Stimulated activated CD4-positive, alpha-beta T cell treated with anti-CD3 and anti-CD28 coated beads, Interleukin-4, amount 100 ng/mL, for 1 hour (primary cell): ENCODE measurements around the gene FAM227B.
A peak's percentile ranks its signal among the peaks of the same experiment; 100 is the strongest.
"Not testable (repeated sequence)": the region's sequence is repeated elsewhere in the genome, so short reads cannot be mapped to it uniquely, and the experiment has no call there.

ENCODE experiments used
- DNase-seq: peaks from one replicate; pipeline ENCODE4 v3.0.0-alpha.2; 2020

The FAM227B gene

GRCh38 chr15:49490966-49491365, 129.7 kb downstream of the FAM227B start:
- DNase-seq: no peak

GRCh38 chr15:49485401-49485800, 135.2 kb downstream of the FAM227B start:
- DNase-seq: not testable (repeated sequence)

- DNase-seq: not testable (repeated sequence)
Measured at GRCh38 chr15:49478982-49479381, 141.6 kb downstream of the FAM227B start.

GRCh38 chr15:49478021-49478420, 142.6 kb downstream of the FAM227B start:
- not testable (repeated sequence) for DNase-seq

- no peak for DNase-seq
Measured at GRCh38 chr15:49473031-49473430, 147.6 kb downstream of the FAM227B start.

GRCh38 chr15:49472338-49472737, 148.3 kb downstream of the FAM227B start:
- DNase-seq: no peak

- no peak for DNase-seq
Measured at GRCh38 chr15:49471733-49472132, 148.9 kb downstream of the FAM227B start.

GRCh38 chr15:49471248-49471647, 149.4 kb downstream of the FAM227B start:
- peak; percentile 33 for DNase-seq

GRCh38 chr15:49468481-49468839, 152.2 kb downstream of the FAM227B start:
- no peak for DNase-seq

- no peak for DNase-seq
Measured at GRCh38 chr15:49467746-49468480, 152.7 kb downstream of the FAM227B start.

GRCh38 chr15:49466119-49466518, 154.5 kb downstream of the FAM227B start:
- DNase-seq: no peak

GRCh38 chr15:49464522-49464921, 156.1 kb downstream of the FAM227B start:
- no peak for DNase-seq

- DNase-seq: no peak
Measured at GRCh38 chr15:49462232-49462844, 158.3 kb downstream of the FAM227B start.

- DNase-seq: no peak
Measured at GRCh38 chr15:49460411-49460941, 160.1 kb downstream of the FAM227B start.

- no peak for DNase-seq
Measured at GRCh38 chr15:49458145-49458544, 162.5 kb downstream of the FAM227B start.

- DNase-seq: no peak
Measured at GRCh38 chr15:49456166-49456565, 164.5 kb downstream of the FAM227B start.

- no peak for DNase-seq
Measured at GRCh38 chr15:49452595-49452994, 168.0 kb downstream of the FAM227B start.

- no peak for DNase-seq
Measured at GRCh38 chr15:49441816-49442215, 178.8 kb downstream of the FAM227B start.

GRCh38 chr15:49441356-49441755, 179.3 kb downstream of the FAM227B start:
- no peak for DNase-seq

- DNase-seq: no peak
Measured at GRCh38 chr15:49439678-49440395, 180.8 kb downstream of the FAM227B start.

- no peak for DNase-seq
Measured at GRCh38 chr15:49438962-49439631, 181.5 kb downstream of the FAM227B start.

- no peak for DNase-seq
Measured at GRCh38 chr15:49436751-49437150, 183.9 kb downstream of the FAM227B start.

- DNase-seq: no peak
Measured at GRCh38 chr15:49435174-49435573, 185.4 kb downstream of the FAM227B start.
